K562 (cell line): ENCODE data around the gene INPP5K. TPM values are rescaled to one million over a fixed set of nuclear protein-coding genes. Genes with fewer than 3 reads are reported as not detected.

Experiments
- CEBPG ChIP-seq, 3 experiments: fragments of 200-800 bp in 1 of 3; sonication (Bioruptor generic) in 1 of 3; sonication (generic) in 1 of 3; formaldehyde crosslinking in 1 of 3; IDR thresholded peaks in 2 of 3; conservative IDR thresholded peaks in 1 of 3; 2 replicates each; pipeline versions ENCODE4 v1.6.1 to v1.8.0; 2016 to 2022; ENCODE audit warnings: missing compliant biosample characterization in 2 of 3, missing genetic modification characterization in 2 of 3, mild to moderate bottlenecking in 1 of 3, missing genetic modification reagents in 1 of 3
- HSF4 ChIP-seq: fragments of 250-450 bp; sonication (Bioruptor Pico); IDR thresholded peaks from 2 replicates; pipeline ENCODE4 v2.1.2; 2022; ENCODE audit warnings: mild to moderate bottlenecking, moderate library complexity, borderline replicate concordance
- IRF1 ChIP-seq: sonication (generic); formaldehyde crosslinking; IDR thresholded peaks from 2 replicates; pipeline ENCODE4 v1.8.0; 2022; ENCODE audit warnings: missing genetic modification reagents, mild to moderate bottlenecking, borderline replicate concordance
- L3MBTL2 ChIP-seq: fragments of 450-650 bp; IDR thresholded peaks from 2 replicates; pipeline ENCODE4 v1.6.1; 2016; ENCODE audit warnings: mild to moderate bottlenecking, moderate library complexity
- MEF2A ChIP-seq: IDR thresholded peaks from 2 replicates; pipeline ENCODE4 v1.6.1; 2011; ENCODE audit warnings: low read depth, mild to moderate bottlenecking, low read length, moderate library complexity; ENCODE audit not compliant: control insufficient read depth
- RERE ChIP-seq: sonication (generic); formaldehyde crosslinking; IDR thresholded peaks from 2 replicates; pipeline ENCODE4 v1.8.0; 2023; ENCODE audit warnings: missing genetic modification reagents, mild to moderate bottlenecking, borderline replicate concordance
- RREB1 ChIP-seq: fragments of 250-450 bp; sonication (Bioruptor Pico); IDR thresholded peaks from 2 replicates; pipeline ENCODE4 v1.4.0; 2020
- TEAD4 ChIP-seq, 2 experiments: sonication (generic) in 1 of 2; formaldehyde crosslinking in 1 of 2; IDR thresholded peaks; 2 replicates each; pipeline versions ENCODE4 v1.6.1 to v1.8.0; 2012 to 2022; ENCODE audit warnings: borderline replicate concordance in 1 of 2, inconsistent platforms in 1 of 2, low read length in 1 of 2, mild to moderate bottlenecking in 1 of 2, missing genetic modification reagents in 1 of 2
- U2AF1 ChIP-seq: fragments of 200-400 bp; formaldehyde crosslinking; optimal IDR thresholded peaks from 2 replicates; pipeline ENCODE3; 2017; ENCODE audit warnings: mild to moderate bottlenecking, low read depth, low read length, moderate library complexity
- ZNF239 ChIP-seq: fragments of 250-450 bp; sonication (Bioruptor Pico); IDR thresholded peaks from 2 replicates; pipeline ENCODE4 v1.4.0; 2020; ENCODE audit warnings: mild to moderate bottlenecking
- ZNF3 ChIP-seq: fragments of 250-450 bp; sonication (Bioruptor Pico); IDR thresholded peaks from 2 replicates; pipeline ENCODE4 v1.5.0; 2021; ENCODE audit warnings: mild to moderate bottlenecking, moderate library complexity
- ZNF778 ChIP-seq: fragments of 450-650 bp; formaldehyde crosslinking; IDR thresholded peaks from 2 replicates; pipeline ENCODE4 v1.4.0; 2020; ENCODE audit warnings: mild to moderate bottlenecking, moderate library complexity
- polyA plus RNA-seq, 8 experiments: library from polyadenylated mRNA; depleted of rRNA in 4 of 8; stranded (reverse) in 5 of 8; unstranded in 3 of 8; fragments of >200 nt; fragmentation: Nextera tagmentation in 2 of 8; fragmentation: Illumina TruSeq in 1 of 8; extraction: Ambion mirVana in 2 of 8; extraction: Trizol in 1 of 8; gene quantifications; 2 replicates each; pipeline versions ENCODE4 v1.2.1 to v1.2.3, GENCODE V29; 2011 to 2014; ENCODE audit warnings: inconsistent platforms in 1 of 8, missing spikeins in 1 of 8
- total RNA-seq, 7 experiments: library from RNA; depleted of rRNA in 6 of 7; stranded (reverse); fragments of >200 nt in 6 of 7; fragmentation: Illumina TruSeq in 2 of 7; extraction: Trizol in 2 of 7; gene quantifications; 2 replicates each; pipeline versions ENCODE4 v1.2.1 to v1.2.3, GENCODE V29; 2011 to 2021; ENCODE audit warnings: low replicate concordance in 1 of 7

Gene INPP5K
- total and polyA plus RNA-seq, 9 of the 15 experiments (the other 6 are each of a cell fraction or from before 2014, with no cell fraction given): 0.63 to 15.1 (median 10.1) TPM

- no peak for TF ChIP-seq RREB1 (CRISPR knock-in tag)
- TF ChIP-seq ZNF778 (CRISPR knock-in tag): no peak
- no peak for TF ChIP-seq IRF1 (CRISPR knock-in tag)
- peak; percentile 59 for TF ChIP-seq U2AF1
- no peak for TF ChIP-seq TEAD4 (IDR thresholded peaks at IDR 0.05; ENCODE audit: low read length)
- no peak for TF ChIP-seq TEAD4 (CRISPR knock-in tag; IDR thresholded peaks at IDR 0.05; ENCODE audit: borderline replicate concordance)
- no peak for TF ChIP-seq RERE (CRISPR knock-in tag)
- no peak for TF ChIP-seq ZNF239 (CRISPR knock-in tag)
- no peak for TF ChIP-seq CEBPG (CRISPR knock-in tag; IDR thresholded peaks at IDR 0.05)
- no peak for TF ChIP-seq CEBPG (tag; conservative IDR thresholded peaks at IDR 0.05 in 1 of 2, IDR thresholded peaks at IDR 0.05 in 1 of 2)
- no peak for TF ChIP-seq HSF4 (CRISPR knock-in tag)
- TF ChIP-seq MEF2A: no peak
- no peak for TF ChIP-seq ZNF3
- peak; percentile 59 for TF ChIP-seq L3MBTL2
These were observed at the start of gene INPP5K (continued) for GRCh38 chr17:1516388-1517161.
